ENCODE results near the gene SLX4IP. TPM values are rescaled to one million over a fixed set of nuclear protein-coding genes. Genes with fewer than 3 reads are reported as not detected.

SLX4IP gene
- total RNA-seq, 1 experiment from 2014 or later = 11.1 TPM

GRCh38 chr20:10662661-10663458 lies 227.8 kb downstream of the SLX4IP start:
- no peak for ATAC-seq
- CTCF ChIA-PET = no interaction called here
- Histone ChIP-seq H3K9me3 (ENCODE audit: control insufficient read depth in 1 of 2, insufficient read depth in 1 of 2, low read depth in 1 of 2, low read length in 2 of 2) (no peaks in the 10 kb centered on the region), H3K27ac (ENCODE audit: low read depth, low read length) (no peak overlapping the region), H4K20me1 (ENCODE audit: insufficient read depth) (no peaks in the 10 kb centered on the region; the same call in 1 of the 2 replicates), H3K9me2 (ENCODE audit: insufficient read depth) (no peaks in the 10 kb centered on the region), H3K36me3 (ENCODE audit: control insufficient read depth in 1 of 2, insufficient read depth in 2 of 2, low read length in 2 of 2) (peaks cover 37 to 52% of the 10 kb centered on the region in 2 experiments; a peak in 3 of 4 replicates), H3K27me3 (ENCODE audit: insufficient read depth, low read length) (no peaks in the 10 kb centered on the region), H3K4me3 (replicated peaks in 1 of 2; ENCODE audit: low read depth in 1 of 2, low read length in 2 of 2) (no peak overlapping the region), H3K4me2 (ENCODE audit: low read length) (no peak overlapping the region), H3K79me2 (ENCODE audit: insufficient read depth, low read length) (peaks cover 10% of the 10 kb centered on the region; the same call in 1 of the 2 replicates), H3K4me1 (ENCODE audit: control insufficient read depth in 1 of 2, insufficient read depth in 2 of 2, low read length in 2 of 2) (peaks cover 5 to 19% of the 10 kb centered on the region in 2 experiments; a peak in 2 of 4 replicates), H2AFZ (ENCODE audit: low read depth, low read length, poor library complexity, severe bottlenecking) (no peak overlapping the region), H3K9ac (ENCODE audit: low read length) (no peak overlapping the region)
- intact Hi-C loops (cut with micrococcal nuclease) = no loop called here
- no TSS peak for BruUV-seq (replicated peaks)
- POLR2A ChIA-PET = no interaction called here
- DNase-seq (ENCODE audit: low read depth, low spot score) = no peak
- RAD21 ChIA-PET (ENCODE audit: low non-redundant PET in 1 of 2, low total read pairs in 2 of 2, uncharacterized antibody in 2 of 2, unreplicated experiment in 2 of 2) = no interaction called here
- TF ChIP-seq ZNF274 (IDR thresholded peaks at IDR 0.05; ENCODE audit: low read depth, low read length) (no peak), EGR1 (IDR thresholded peaks at IDR 0.05; ENCODE audit: low read depth) (no peak), ZBTB33 (IDR thresholded peaks at IDR 0.05; ENCODE audit: extremely low read depth, insufficient replicate concordance, low read length) (no peak), POLR2AphosphoS5 (IDR thresholded peaks at IDR 0.05; ENCODE audit: low read depth, low read length) (no peak), ELF1 (IDR thresholded peaks at IDR 0.05; ENCODE audit: borderline replicate concordance, low read depth) (no peak), SIN3A (IDR thresholded peaks at IDR 0.05; ENCODE audit: low read depth) (no peak), REST (IDR thresholded peaks at IDR 0.05; ENCODE audit: low read depth) (no peak), JUND (IDR thresholded peaks at IDR 0.05) (no peak), RAD21 (IDR thresholded peaks at IDR 0.05; ENCODE audit: low read depth) (no peak), TCF7L2 (IDR thresholded peaks at IDR 0.05; ENCODE audit: borderline replicate concordance, extremely low read depth, insufficient read depth, insufficient read length) (no peak), ZFX (IDR thresholded peaks at IDR 0.05) (no peak), YY1 (IDR thresholded peaks at IDR 0.05; ENCODE audit: extremely low read depth, insufficient replicate concordance, low read depth, low read length) (no peak), FOSL1 (IDR thresholded peaks at IDR 0.05; ENCODE audit: low read depth) (no peak), POLR2A (IDR thresholded peaks at IDR 0.05; ENCODE audit: borderline replicate concordance, extremely low read depth, insufficient read depth, insufficient read length) (no peak), SP1 (IDR thresholded peaks at IDR 0.05; ENCODE audit: low read depth) (no peak), SRF (IDR thresholded peaks at IDR 0.05; ENCODE audit: low read depth) (no peak), CBX3 (IDR thresholded peaks at IDR 0.05; ENCODE audit: low read depth) (no peak), MAX (IDR thresholded peaks at IDR 0.05) (no peak)

Measured in HCT116 (cell line).